HCT116 (cell line): Measurements from ENCODE around the gene RAB3GAP2. TPM values are rescaled to one million over a fixed set of nuclear protein-coding genes. Genes with fewer than 3 reads are reported as not detected.

Source experiments
- ATAC-seq: fragments of 200-7000 bp; cut with Tn5 transposase; 2 replicates; pipeline ENCODE4 v1.9.1; 2020; ENCODE audit warnings: mild to moderate bottlenecking, moderate library complexity
- BruUV-seq: library from RNA; stranded (reverse); fragments of 400-500 nt; replicated peaks from 2 replicates; lab custom pipeline; 2021; lab: Mats Ljungman, UMichigan
- CTCF ChIA-PET: fragments of 300-600 bp; sonication (Branson Sonifier 250); formaldehyde crosslinking; loops from one replicate; lab custom pipeline; 2021; ENCODE audit warnings: antibody characterized with exemption; lab: Charles Lee
- POLR2A ChIA-PET: fragments of 300-600, 350-600 bp; sonication (Branson Sonifier 250); formaldehyde crosslinking; loops from one replicate; lab custom pipeline; 2021; ENCODE audit warnings: antibody characterized with exemption; lab: Charles Lee
- RAD21 ChIA-PET, 2 experiments: fragments of 300-600 bp; sonication (Branson Sonifier 250); formaldehyde crosslinking; loops; one replicate each; lab custom pipeline; 2023; ENCODE audit warnings: low total read pairs in 2 of 2; ENCODE audit not compliant: uncharacterized antibody in 2 of 2, unreplicated experiment in 2 of 2, low non-redundant PET in 1 of 2; lab: Charles Lee
- DNase-seq: peaks from one replicate; pipeline ENCODE4 v3.0.0-alpha.2; 2010; ENCODE audit warnings: low read depth, low spot score
- H2AFZ ChIP-seq: fragments of 200-600 bp; shearing (Covaris generic), sonication (generic); 2 replicates; pipeline ENCODE4 v1.6.1; 2017; ENCODE audit warnings: low read depth, mixed run types, mixed read lengths, antibody characterized with exemption, low read length; ENCODE audit not compliant: poor library complexity, severe bottlenecking
- H3K27ac ChIP-seq: 2 replicates; pipeline ENCODE4 v1.5.1; 2012; ENCODE audit warnings: low read depth, low read length
- H3K27me3 ChIP-seq: fragments of 200-600 bp; sonication (generic); 2 replicates; pipeline ENCODE4 v1.6.1; 2016; ENCODE audit warnings: mixed run types, low read length, mixed read lengths; ENCODE audit not compliant: insufficient read depth
- H3K36me3 ChIP-seq, 2 experiments: fragments of 200-500 bp in 1 of 2; fragments of 200-600 bp in 1 of 2; sonication (Bioruptor generic) in 1 of 2; sonication (generic) in 1 of 2; 2 replicates each; pipeline versions ENCODE4 v1.5.1 to v1.6.1; 2014 to 2016; ENCODE audit warnings: low read length in 2 of 2, inconsistent platforms in 1 of 2, mixed read lengths in 1 of 2, mixed run types in 1 of 2; ENCODE audit not compliant: insufficient read depth in 2 of 2, control insufficient read depth in 1 of 2
- H3K4me1 ChIP-seq, 2 experiments: fragments of 200-600 bp in 1 of 2; sonication (generic) in 1 of 2; 2 replicates each; pipeline versions ENCODE4 v1.5.1 to v1.6.1; 2012 to 2017; ENCODE audit warnings: low read length in 2 of 2, inconsistent platforms in 1 of 2, mild to moderate bottlenecking in 1 of 2, mixed read lengths in 1 of 2, mixed run types in 1 of 2, moderate library complexity in 1 of 2; ENCODE audit not compliant: insufficient read depth in 2 of 2, control insufficient read depth in 1 of 2
- H3K4me2 ChIP-seq: fragments of 200-600 bp; sonication (generic); 2 replicates; pipeline ENCODE4 v1.6.1; 2017; ENCODE audit warnings: mixed run types, low read length, mixed read lengths
- H3K4me3 ChIP-seq, 2 experiments: fragments of 200-600 bp in 1 of 2; sonication (generic) in 1 of 2; replicated peaks in 1 of 2; 2 replicates each; pipeline ENCODE4 v1.5.1; 2011 to 2016; ENCODE audit warnings: low read length in 2 of 2, control low read depth in 1 of 2, low read depth in 1 of 2, mild to moderate bottlenecking in 1 of 2, mixed read lengths in 1 of 2, mixed run types in 1 of 2
- H3K79me2 ChIP-seq: fragments of 200-600 bp; sonication (generic); 2 replicates; pipeline ENCODE4 v1.6.1; 2017; ENCODE audit warnings: mild to moderate bottlenecking, mixed run types, low read length, moderate library complexity, mixed read lengths; ENCODE audit not compliant: insufficient read depth
- H3K9ac ChIP-seq: fragments of 200-600 bp; sonication (generic); 2 replicates; pipeline ENCODE4 v1.6.1; 2016; ENCODE audit warnings: low read length, mixed read lengths
- H3K9me2 ChIP-seq: fragments of 200-600 bp; sonication (generic), shearing (Covaris generic); 2 replicates; pipeline ENCODE4 v1.6.1; 2017; ENCODE audit warnings: mixed run types, mild to moderate bottlenecking, moderate library complexity; ENCODE audit not compliant: insufficient read depth
- H3K9me3 ChIP-seq, 2 experiments: fragments of 200-500 bp in 1 of 2; fragments of 200-600 bp in 1 of 2; sonication (Bioruptor generic) in 1 of 2; sonication (generic) in 1 of 2; 2 replicates each; pipeline ENCODE4 v1.6.1; 2014 to 2017; ENCODE audit warnings: low read length in 2 of 2, mixed read lengths in 2 of 2, inconsistent platforms in 1 of 2, low read depth in 1 of 2, mild to moderate bottlenecking in 1 of 2, mixed run types in 1 of 2, moderate library complexity in 1 of 2; ENCODE audit not compliant: control insufficient read depth in 1 of 2, insufficient read depth in 1 of 2
- H4K20me1 ChIP-seq: fragments of 200-600 bp; sonication (generic), shearing (Covaris generic); 2 replicates; pipeline ENCODE4 v1.6.1; 2017; ENCODE audit warnings: mixed run types, mild to moderate bottlenecking, moderate library complexity; ENCODE audit not compliant: insufficient read depth
- CTCF ChIP-seq, 3 experiments: fragments of 200-600 bp in 1 of 3; sonication (generic) in 1 of 3; IDR thresholded peaks in 2 of 3; conservative IDR thresholded peaks in 1 of 3; 2 replicates each; pipeline ENCODE4 v1.5.1; 2012 to 2017; ENCODE audit warnings: low read depth in 2 of 3, low read length in 2 of 3, antibody characterized with exemption in 1 of 3, borderline replicate concordance in 1 of 3, control low read depth in 1 of 3, mild to moderate bottlenecking in 1 of 3, mixed read lengths in 1 of 3, mixed run types in 1 of 3, moderate library complexity in 1 of 3; ENCODE audit not compliant: insufficient read depth in 1 of 3
- EZH2phosphoT487 ChIP-seq: fragments of 200-600 bp; IDR thresholded peaks from 2 replicates; pipeline ENCODE4 v1.6.1; 2018; ENCODE audit warnings: antibody characterized with exemption, borderline replicate concordance
- REST ChIP-seq: IDR thresholded peaks from 2 replicates; pipeline ENCODE4 v1.6.1; 2012; ENCODE audit warnings: low read depth
- SIN3A ChIP-seq: IDR thresholded peaks from 2 replicates; pipeline ENCODE4 v1.6.1; 2012; ENCODE audit warnings: low read depth
- YY1 ChIP-seq: IDR thresholded peaks from 2 replicates; pipeline ENCODE4 v1.6.1; 2011; ENCODE audit warnings: low read length, low read depth, moderate library complexity, mild to moderate bottlenecking; ENCODE audit not compliant: insufficient replicate concordance; ENCODE audit errors: extremely low read depth
- ZFX ChIP-seq: fragments of 450-650 bp; IDR thresholded peaks from 2 replicates; pipeline ENCODE4 v1.6.1; 2017
- intact Hi-C: fragments of 100-400 bp; cut with micrococcal nuclease; formaldehyde crosslinking; loops from 2 replicates; pipeline ENCODE4 v1.10.0; 2022
- total RNA-seq: library from RNA; stranded (reverse); gene quantifications from one replicate; pipeline ENCODE4 v1.2.1, GENCODE V29; 2021; ENCODE audit not compliant: unreplicated experiment

Gene RAB3GAP2
- total RNA-seq, 1 experiment from 2014 or later: 32.5 TPM

DNA sequence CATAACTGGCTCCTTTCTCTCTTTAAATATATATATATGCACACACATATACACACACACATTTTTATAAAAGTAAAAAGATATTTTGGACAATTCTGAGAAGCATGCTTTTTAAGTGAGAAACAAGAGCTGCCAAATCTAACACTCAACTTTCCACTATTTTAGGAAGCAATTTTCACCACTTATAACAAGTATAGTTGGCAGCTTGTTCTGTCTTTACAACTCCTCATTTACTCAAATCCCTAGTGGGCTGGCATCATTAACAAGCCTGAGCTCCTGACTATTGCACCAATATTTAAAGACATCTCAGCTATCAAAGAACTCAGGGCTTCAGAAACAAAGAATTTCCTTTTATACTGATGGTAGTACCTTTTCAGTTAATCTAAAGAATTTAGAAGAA lies 76.6 kb downstream of the RAB3GAP2 start:
- H3K27ac ChIP-seq: no peak overlapping the region
- POLR2A ChIA-PET: no interaction called here
- H3K79me2 ChIP-seq: no peaks in the 10 kb centered on the region
- H3K9me2 ChIP-seq: no peaks in the 10 kb centered on the region
- H3K4me2 ChIP-seq: no peak overlapping the region
- intact Hi-C loops: no loop called here
- TF ChIP-seq YY1: no peak
- no peak for TF ChIP-seq SIN3A
- TF ChIP-seq EZH2phosphoT487: no peak
- no peak for TF ChIP-seq CTCF (IDR thresholded peaks at IDR 0.05 in 2 of 3, conservative IDR thresholded peaks at IDR 0.05 in 1 of 3; ENCODE audit: borderline replicate concordance in 1 of 3, insufficient read depth in 1 of 3, low read depth in 2 of 3, low read length in 2 of 3)
- TF ChIP-seq ZFX: no peak
- no peak for TF ChIP-seq REST
- DNase-seq: no peak
- H3K36me3 ChIP-seq: peaks cover 10% of the 10 kb centered on the region in 2 experiments; a peak in 3 of 4 replicates
- CTCF ChIA-PET: interaction anchor here (1.6 kb wide), 1 partner anchor 85 kb away, joined by 4 read pairs; no protein-coding TSS in a partner anchor
- H3K9ac ChIP-seq: no peak overlapping the region
- H3K4me3 ChIP-seq: no peak overlapping the region
- no peaks in the 10 kb centered on the region for H4K20me1 ChIP-seq
- no peaks in the 10 kb centered on the region for H3K4me1 ChIP-seq
- H3K9me3 ChIP-seq: no peaks in the 10 kb centered on the region
- RAD21 ChIA-PET: no interaction called here
- no peak for ATAC-seq
- H3K27me3 ChIP-seq: no peaks in the 10 kb centered on the region
- no TSS peak for BruUV-seq
- H2AFZ ChIP-seq: no peak overlapping the region
